A549 (cell line): ENCODE measurements around the gene TLDC2. TPM values are rescaled to one million over a fixed set of nuclear protein-coding genes. Genes with fewer than 3 reads are reported as not detected.

Source experiments
- ATAC-seq, 2 experiments: fragments of 200-7000 bp in 1 of 2; fragments of >200 bp in 1 of 2; cut with Nextera tagmentation in 1 of 2; cut with Tn5 transposase in 1 of 2; 3 replicates each; pipeline versions ENCODE4 v1.8.0 to v1.9.1; 2018 to 2020; ENCODE audit warnings: mild to moderate bottlenecking in 1 of 2, moderate library complexity in 1 of 2
- CTCF ChIA-PET: fragments of 300-600 bp; sonication (Branson Sonifier 250); formaldehyde crosslinking; extraction: SDS; loops from one replicate; lab custom pipeline; 2021; ENCODE audit warnings: antibody characterized with exemption, inconsistent platforms; lab: Yijun Ruan, JAX
- POLR2A ChIA-PET: fragments of 350-600 bp; formaldehyde crosslinking; extraction: SDS; loops from one replicate; lab custom pipeline; 2021; ENCODE audit warnings: antibody characterized with exemption, inconsistent platforms; lab: Yijun Ruan, JAX
- DNase-seq, 2 experiments: peaks; one replicate each; pipeline versions ENCODE4 v3.0.0 to v3.0.0-alpha.2; 2011 to 2016; ENCODE audit warnings: low read depth in 1 of 2, low spot score in 1 of 2
- FAIRE-seq: peaks from 2 replicates; lab custom pipeline; 2011; peaks lifted over from hg19 to GRCh38; lab: Jason Lieb, UNC
- H3K27ac ChIP-seq, 2 experiments: fragments of >200 bp; sonication (Bioruptor Twin); formaldehyde crosslinking; 3 replicates each; pipeline ENCODE4 v1.5.1; 2016 to 2017
- H3K4me1 ChIP-seq: fragments of >200 bp; sonication (Bioruptor Twin); formaldehyde crosslinking; 3 replicates; pipeline ENCODE4 v1.6.1; 2016
- H3K4me2 ChIP-seq: fragments of >200 bp; sonication (Bioruptor Twin); formaldehyde crosslinking; 3 replicates; pipeline ENCODE4 v1.6.1; 2016
- H3K4me3 ChIP-seq: fragments of >200 bp; sonication (Bioruptor Twin); formaldehyde crosslinking; 3 replicates; pipeline ENCODE4 v1.5.1; 2016
- H3K9me3 ChIP-seq: fragments of >200 bp; sonication (Bioruptor Twin); formaldehyde crosslinking; 3 replicates; pipeline ENCODE4 v1.6.1; 2016
- CTCF ChIP-seq: fragments of >200 bp; sonication (Bioruptor Twin); formaldehyde crosslinking; IDR thresholded peaks from 3 replicates; pipeline ENCODE4 v1.5.1; 2016
- ESRRA ChIP-seq: fragments of 150-350 bp; IDR thresholded peaks from 2 replicates; pipeline ENCODE4 v1.6.1; 2014; ENCODE audit warnings: mild to moderate bottlenecking, low read length, borderline replicate concordance
- FOXS1 ChIP-seq: fragments of 250-450 bp; sonication (Bioruptor Pico); IDR thresholded peaks from 2 replicates; pipeline ENCODE4 v1.5.0; 2020; ENCODE audit warnings: mild to moderate bottlenecking, moderate library complexity
- GATA3 ChIP-seq: IDR thresholded peaks from 2 replicates; pipeline ENCODE4 v1.6.1; 2012; ENCODE audit warnings: borderline replicate concordance
- JUN ChIP-seq, 2 experiments: fragments of >200 bp; sonication (Bioruptor Twin); formaldehyde crosslinking; IDR thresholded peaks; 2 replicates in 1 of 2; 3 replicates in 1 of 2; pipeline ENCODE4 v1.6.1; 2016 to 2017
- JUNB ChIP-seq: fragments of >200 bp; sonication (Bioruptor Twin); formaldehyde crosslinking; IDR thresholded peaks from 2 replicates; pipeline ENCODE4 v1.6.1; 2016
- MYC ChIP-seq: IDR thresholded peaks from 2 replicates; pipeline ENCODE4 v1.6.1; 2012; ENCODE audit warnings: mild to moderate bottlenecking, inconsistent platforms, low read length, improper control_type of control experiment, borderline replicate concordance
- POLR2A ChIP-seq: IDR thresholded peaks from 2 replicates; pipeline ENCODE4 v1.6.1; 2012; ENCODE audit warnings: mild to moderate bottlenecking, low read length
- RAD21 ChIP-seq, 2 experiments: fragments of >200 bp in 1 of 2; sonication (Bioruptor Twin) in 1 of 2; formaldehyde crosslinking in 1 of 2; IDR thresholded peaks in 1 of 2; conservative IDR thresholded peaks in 1 of 2; 2 replicates in 1 of 2; 3 replicates in 1 of 2; pipeline ENCODE4 v1.6.1; 2012 to 2018; ENCODE audit warnings: inconsistent platforms in 1 of 2
- RARB ChIP-seq: fragments of 250-450 bp; sonication (Bioruptor Pico); IDR thresholded peaks from 2 replicates; pipeline ENCODE4 v1.8.0; 2021; ENCODE audit warnings: mild to moderate bottlenecking, moderate library complexity
- RCOR1 ChIP-seq: fragments of 150-350 bp; IDR thresholded peaks from 2 replicates; pipeline ENCODE4 v1.6.1; 2014; ENCODE audit warnings: antibody characterized with exemption, low read length, low read depth
- RNF2 ChIP-seq: fragments of 200-600 bp; sonication (generic); IDR thresholded peaks from 2 replicates; pipeline ENCODE4 v1.6.1; 2016; ENCODE audit warnings: low read depth, mild to moderate bottlenecking, antibody characterized with exemption, moderate library complexity, borderline replicate concordance
- SMC3 ChIP-seq: fragments of >200 bp; sonication (Bioruptor Twin); formaldehyde crosslinking; IDR thresholded peaks from 3 replicates; pipeline ENCODE4 v1.6.1; 2018; ENCODE audit warnings: inconsistent platforms
- SREBF2 ChIP-seq: fragments of 450-650 bp; IDR thresholded peaks from 2 replicates; pipeline ENCODE4 v1.6.1; 2014; ENCODE audit warnings: mild to moderate bottlenecking, moderate library complexity
- TFCP2L1 ChIP-seq: fragments of 250-450 bp; sonication (Bioruptor Pico); IDR thresholded peaks from 2 replicates; pipeline ENCODE4 v1.5.0; 2021; ENCODE audit warnings: mild to moderate bottlenecking
- USF2 ChIP-seq: fragments of 450-650 bp; IDR thresholded peaks from 2 replicates; pipeline ENCODE4 v1.6.1; 2014; ENCODE audit warnings: antibody characterized with exemption
- WGBS: methylation state at CpG from one replicate; pipeline ENCODE4 v1.1.6; 2017; ENCODE audit errors: missing lambda C conversion rate; 5-methylcytosine and 5-hydroxymethylcytosine counted together
- polyA plus RNA-seq, 4 experiments: library from polyadenylated mRNA; depleted of rRNA in 3 of 4; stranded (reverse); fragments of >200 nt; fragmentation: RNase III in 1 of 4; extraction: RNeasy Plus Mini Kit Qiagen cat#74134 plus additional on column Dnase treatment in 1 of 4; gene quantifications; 2 replicates in 3 of 4; 3 replicates in 1 of 4; pipeline ENCODE4 v1.2.3, GENCODE V29; 2011 to 2017
- TF ChIP-seq, protein P1 (sequence below): fragments of 250-450 bp; sonication (Bioruptor Pico); IDR thresholded peaks from 2 replicates; pipeline ENCODE4 v1.5.0; 2020; ENCODE audit warnings: low read depth, mild to moderate bottlenecking, moderate library complexity
- TF ChIP-seq, protein P2 (sequence below): fragments of 150-350 bp; IDR thresholded peaks from 2 replicates; pipeline ENCODE4 v1.6.1; 2014; ENCODE audit warnings: low read depth, mild to moderate bottlenecking, low read length
- TF ChIP-seq, protein P3 (sequence below): fragments of >200 bp; sonication (Bioruptor Twin); formaldehyde crosslinking; IDR thresholded peaks from 2 replicates; pipeline ENCODE4 v1.6.1; 2016

Gene TLDC2
- polyA plus RNA-seq, 2 of the 4 experiments (the other 2 are of a cell fraction) = 0.17 TPM; not detected in 1

DNA sequence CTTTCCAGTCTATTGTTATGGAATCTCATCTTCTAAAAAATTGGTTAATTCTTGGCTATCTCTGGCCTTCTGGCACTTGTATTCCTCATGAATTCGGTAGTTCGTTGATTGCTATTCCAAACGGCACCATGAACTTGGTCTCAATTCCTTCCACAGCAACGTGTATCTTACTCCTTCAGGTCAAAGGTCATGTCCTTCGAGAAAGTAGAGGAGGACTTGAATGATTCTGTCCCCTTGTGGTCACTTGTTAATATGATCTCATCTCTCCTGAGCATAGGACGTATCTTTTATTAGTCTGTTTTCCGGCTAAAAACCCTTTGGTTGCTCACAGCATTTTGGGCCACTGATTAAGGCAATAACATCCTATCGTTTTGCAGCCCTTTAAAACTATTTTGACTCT, 9.4 kb downstream of the TLDC2 start:
- POLR2A ChIA-PET = no interaction called here
- CTCF ChIA-PET = interaction anchor here (0.7 to 4.6 kb wide), 5 partner anchors 23 to 1281 kb away, joined by 3 to 32 read pairs (median 4); a partner anchor contains a TSS

GRCh38 chr20:36886859-36887751, 11.2 kb downstream of the TLDC2 start:
- FAIRE-seq (no peak), DNase-seq (peak; percentile 80 to 90), ATAC-seq (peak; percentile 93 to 97)
- 31% methylated on average over 24 of the region's 24 CpGs for WGBS
- CTCF ChIA-PET = interaction anchor here (0.5 to 4.6 kb wide), 51 partner anchors 11 to 697 kb away, joined by 3 to 39 read pairs (median 4); partner anchors contain the start of genes RAB5IF and TLDC2
- Histone ChIP-seq H3K27ac (peak overlapping the region; percentile 24 to 64; a peak in 4 of 6 replicates), H3K4me1 (no peaks in the 10 kb centered on the region), H3K4me3 (no peak overlapping the region), H3K9me3 (no peaks in the 10 kb centered on the region), H3K4me2 (peak overlapping the region; percentile 60)
- TF ChIP-seq SREBF2 (no peak), POLR2A (no peak), FOXS1 (CRISPR knock-in tag) (no peak), RNF2 (no peak), TFCP2L1 (CRISPR knock-in tag) (no peak), JUN (IDR thresholded peaks at IDR 0.05) (0 out of 5 replicates have a peak, but pooled peaks of 1 of the 2 experiments have one; percentile 19), CTCF (peak; percentile 92), GATA3 (no peak), ESRRA (no peak), USF2 (no peak), RAD21 (conservative IDR thresholded peaks at IDR 0.05 in 1 of 2, IDR thresholded peaks at IDR 0.05 in 1 of 2) (peak; percentile 93 to 96), SMC3 (peak; percentile 78), JUNB (no peak), RCOR1 (no peak), MYC (no peak)
- TF ChIP-seq, protein P1, sequence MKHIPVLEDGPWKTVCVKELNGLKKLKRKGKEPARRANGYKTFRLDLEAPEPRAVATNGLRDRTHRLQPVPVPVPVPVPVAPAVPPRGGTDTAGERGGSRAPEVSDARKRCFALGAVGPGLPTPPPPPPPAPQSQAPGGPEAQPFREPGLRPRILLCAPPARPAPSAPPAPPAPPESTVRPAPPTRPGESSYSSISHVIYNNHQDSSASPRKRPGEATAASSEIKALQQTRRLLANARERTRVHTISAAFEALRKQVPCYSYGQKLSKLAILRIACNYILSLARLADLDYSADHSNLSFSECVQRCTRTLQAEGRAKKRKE (CRISPR knock-in tag) = no peak
- TF ChIP-seq, protein P2, sequence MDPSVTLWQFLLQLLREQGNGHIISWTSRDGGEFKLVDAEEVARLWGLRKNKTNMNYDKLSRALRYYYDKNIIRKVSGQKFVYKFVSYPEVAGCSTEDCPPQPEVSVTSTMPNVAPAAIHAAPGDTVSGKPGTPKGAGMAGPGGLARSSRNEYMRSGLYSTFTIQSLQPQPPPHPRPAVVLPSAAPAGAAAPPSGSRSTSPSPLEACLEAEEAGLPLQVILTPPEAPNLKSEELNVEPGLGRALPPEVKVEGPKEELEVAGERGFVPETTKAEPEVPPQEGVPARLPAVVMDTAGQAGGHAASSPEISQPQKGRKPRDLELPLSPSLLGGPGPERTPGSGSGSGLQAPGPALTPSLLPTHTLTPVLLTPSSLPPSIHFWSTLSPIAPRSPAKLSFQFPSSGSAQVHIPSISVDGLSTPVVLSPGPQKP = no peak
- TF ChIP-seq, protein P3, sequence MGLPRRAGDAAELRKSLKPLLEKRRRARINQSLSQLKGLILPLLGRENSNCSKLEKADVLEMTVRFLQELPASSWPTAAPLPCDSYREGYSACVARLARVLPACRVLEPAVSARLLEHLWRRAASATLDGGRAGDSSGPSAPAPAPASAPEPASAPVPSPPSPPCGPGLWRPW = no peak
- POLR2A ChIA-PET = no interaction called here

More for the DNA sequence above, 9.4 kb downstream of the TLDC2 start:
- no peak for ATAC-seq
- H3K27ac ChIP-seq = no peak overlapping the region
- H3K4me1 ChIP-seq = no peaks in the 10 kb centered on the region
- TF ChIP-seq ESRRA (peak; percentile 75), CTCF (peak; percentile 28; the same call in 1 of the 3 replicates), RARB (CRISPR knock-in tag) (no peak)
- no peak for FAIRE-seq
- no peak overlapping the region for H3K4me3 ChIP-seq
- peak; percentile 50 to 55 for DNase-seq
- WGBS = 55% methylated on average over 8 of the region's 8 CpGs
- no peaks in the 10 kb centered on the region for H3K9me3 ChIP-seq
- H3K4me2 ChIP-seq = no peak overlapping the region
